ENCODE results near the gene SEMA3D.

Gene SEMA3D

DNA sequence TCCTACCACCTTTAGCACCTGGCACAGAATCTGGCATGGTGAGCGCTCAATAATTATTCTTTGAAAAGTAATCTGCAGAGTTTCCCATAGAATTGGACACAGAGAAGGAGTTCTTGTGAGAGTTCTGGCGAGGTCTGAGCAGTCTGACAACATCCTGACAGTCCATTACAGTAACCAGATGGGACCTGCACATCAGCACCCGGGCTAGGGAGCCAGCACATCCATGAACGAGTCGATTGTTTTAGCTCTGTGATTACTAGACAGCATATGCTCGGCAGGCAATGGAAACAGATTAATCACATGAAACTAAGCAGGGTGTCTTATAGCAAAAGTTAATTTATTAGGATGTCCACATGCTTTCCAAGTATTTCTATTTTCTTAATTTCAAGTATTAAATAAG lies 96.7 kb downstream of the SEMA3D start:
- TF ChIP-seq, protein P1, sequence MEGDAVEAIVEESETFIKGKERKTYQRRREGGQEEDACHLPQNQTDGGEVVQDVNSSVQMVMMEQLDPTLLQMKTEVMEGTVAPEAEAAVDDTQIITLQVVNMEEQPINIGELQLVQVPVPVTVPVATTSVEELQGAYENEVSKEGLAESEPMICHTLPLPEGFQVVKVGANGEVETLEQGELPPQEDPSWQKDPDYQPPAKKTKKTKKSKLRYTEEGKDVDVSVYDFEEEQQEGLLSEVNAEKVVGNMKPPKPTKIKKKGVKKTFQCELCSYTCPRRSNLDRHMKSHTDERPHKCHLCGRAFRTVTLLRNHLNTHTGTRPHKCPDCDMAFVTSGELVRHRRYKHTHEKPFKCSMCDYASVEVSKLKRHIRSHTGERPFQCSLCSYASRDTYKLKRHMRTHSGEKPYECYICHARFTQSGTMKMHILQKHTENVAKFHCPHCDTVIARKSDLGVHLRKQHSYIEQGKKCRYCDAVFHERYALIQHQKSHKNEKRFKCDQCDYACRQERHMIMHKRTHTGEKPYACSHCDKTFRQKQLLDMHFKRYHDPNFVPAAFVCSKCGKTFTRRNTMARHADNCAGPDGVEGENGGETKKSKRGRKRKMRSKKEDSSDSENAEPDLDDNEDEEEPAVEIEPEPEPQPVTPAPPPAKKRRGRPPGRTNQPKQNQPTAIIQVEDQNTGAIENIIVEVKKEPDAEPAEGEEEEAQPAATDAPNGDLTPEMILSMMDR (conservative IDR thresholded peaks at IDR 0.05; ENCODE audit: control insufficient read depth, insufficient read depth, low read depth, low read length), result no peak
- H3K4me3 ChIP-seq (ENCODE audit: control insufficient read depth, low read depth, low read length), result no peak overlapping the region
- DNase-seq (ENCODE audit: low read depth), result no peak

DNA sequence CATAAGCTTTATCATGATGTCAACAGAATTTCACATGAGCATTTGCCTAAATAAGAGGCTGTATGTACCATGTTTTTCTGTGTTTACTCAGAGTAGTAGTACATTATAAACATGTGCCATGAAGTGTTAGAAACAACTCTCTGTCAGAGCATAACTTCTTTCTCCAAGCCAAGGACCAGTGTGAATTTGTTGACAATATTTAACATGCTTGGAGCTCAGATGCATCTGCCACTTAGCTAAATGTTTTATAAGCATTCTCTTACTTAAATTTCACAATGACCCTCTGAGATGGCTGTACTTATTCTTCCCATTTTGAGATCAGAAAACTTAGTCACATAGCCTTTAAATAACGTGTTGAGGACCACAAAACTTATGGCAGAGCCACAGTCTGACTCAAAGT lies 105.0 kb downstream of the SEMA3D start:
- no peak for DNase-seq (ENCODE audit: low read depth)
- H3K4me3 ChIP-seq (ENCODE audit: control insufficient read depth, low read depth, low read length), result no peak overlapping the region
- TF ChIP-seq, protein P1 (conservative IDR thresholded peaks at IDR 0.05; ENCODE audit: control insufficient read depth, insufficient read depth, low read depth, low read length), result no peak

DNA sequence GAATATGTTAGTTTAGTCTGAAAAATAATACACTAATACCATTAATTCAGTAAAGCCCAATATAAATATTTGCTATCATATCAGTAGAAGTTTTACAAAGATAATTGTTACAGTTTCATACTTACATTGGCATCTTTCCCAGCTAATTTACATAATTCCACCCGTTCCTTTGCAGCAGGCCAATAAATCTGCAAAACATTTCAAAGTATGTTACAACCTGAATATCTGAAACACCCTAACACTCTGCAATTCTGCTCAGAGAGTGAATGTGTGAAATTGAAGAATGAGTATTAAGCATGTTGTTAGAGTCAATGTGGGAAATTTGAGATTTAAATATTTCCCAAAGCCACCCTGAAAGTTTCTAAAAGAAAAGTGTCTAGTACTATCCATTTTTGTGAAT lies 105.5 kb downstream of the SEMA3D start:
- TF ChIP-seq, protein P1 (conservative IDR thresholded peaks at IDR 0.05; ENCODE audit: control insufficient read depth, insufficient read depth, low read depth, low read length), result no peak
- no peak for DNase-seq (ENCODE audit: low read depth)
- H3K4me3 ChIP-seq (ENCODE audit: control insufficient read depth, low read depth, low read length), result no peak overlapping the region

DNA sequence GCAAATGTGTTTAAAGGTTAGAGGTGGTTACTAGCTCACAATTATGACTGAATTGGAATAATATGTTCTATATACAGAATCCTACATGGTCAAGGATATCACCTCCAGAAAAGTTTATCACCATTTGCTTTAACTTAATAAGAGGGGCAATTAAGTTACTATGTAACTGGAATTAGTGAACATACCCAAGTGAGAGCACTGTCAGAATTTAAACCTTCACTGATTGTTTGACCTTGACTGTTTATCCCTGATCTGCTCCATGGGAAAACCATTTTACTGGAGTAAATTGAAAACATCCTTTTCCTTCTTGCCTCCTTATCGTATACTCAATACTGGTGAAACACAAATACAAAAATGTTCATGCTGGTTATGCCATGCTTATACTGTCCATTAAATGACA lies 107.4 kb downstream of the SEMA3D start:
- no peak for DNase-seq (ENCODE audit: low read depth)
- H3K4me3 ChIP-seq (ENCODE audit: control insufficient read depth, low read depth, low read length), result no peak overlapping the region
- TF ChIP-seq, protein P1 (conservative IDR thresholded peaks at IDR 0.05; ENCODE audit: control insufficient read depth, insufficient read depth, low read depth, low read length), result no peak

DNA sequence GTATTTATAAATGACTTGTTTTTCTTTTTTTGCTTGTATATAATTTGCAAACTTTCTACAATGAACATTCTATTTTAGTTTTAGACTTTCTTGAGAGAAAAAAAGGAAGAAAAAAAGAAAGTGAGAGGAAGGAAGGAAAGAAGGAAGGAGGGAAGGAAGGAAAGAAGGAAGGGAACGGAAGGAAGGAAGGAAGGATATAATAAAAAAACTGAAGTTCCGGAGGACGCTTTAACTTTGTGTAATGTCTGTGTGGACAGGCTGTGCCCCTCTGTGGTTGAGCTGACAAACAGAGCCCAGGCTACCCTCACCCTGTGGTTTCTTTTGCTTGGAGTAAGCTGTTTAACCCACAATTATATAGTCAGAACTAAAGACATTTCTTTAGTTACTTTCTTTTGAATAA lies 108.7 kb downstream of the SEMA3D start:
- no peak for DNase-seq (ENCODE audit: low read depth)
- TF ChIP-seq, protein P1 (conservative IDR thresholded peaks at IDR 0.05; ENCODE audit: control insufficient read depth, insufficient read depth, low read depth, low read length), result no peak
- H3K4me3 ChIP-seq (ENCODE audit: control insufficient read depth, low read depth, low read length), result no peak overlapping the region

DNA sequence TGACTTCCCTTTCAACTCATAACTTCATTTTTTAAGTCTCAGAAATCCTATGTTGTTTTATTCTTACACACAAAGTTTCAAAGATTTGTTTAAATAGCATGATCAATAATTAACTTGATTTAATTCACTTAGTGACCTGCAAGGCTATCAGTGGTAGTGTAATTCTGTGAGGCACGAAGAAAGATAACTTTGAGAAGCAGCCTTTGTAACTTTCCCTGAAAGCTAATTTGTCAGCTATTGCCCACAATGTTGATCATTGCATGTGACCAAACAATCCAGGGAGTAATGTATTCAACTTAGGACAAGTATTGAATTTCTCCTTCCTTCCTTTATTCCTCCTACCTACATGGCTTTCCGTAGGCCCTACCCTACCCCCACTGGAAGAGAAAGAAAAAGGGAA lies 111.0 kb downstream of the SEMA3D start:
- TF ChIP-seq, protein P1 (conservative IDR thresholded peaks at IDR 0.05; ENCODE audit: control insufficient read depth, insufficient read depth, low read depth, low read length), result no peak
- DNase-seq (ENCODE audit: low read depth), result no peak
- H3K4me3 ChIP-seq (ENCODE audit: control insufficient read depth, low read depth, low read length), result no peak overlapping the region

DNA sequence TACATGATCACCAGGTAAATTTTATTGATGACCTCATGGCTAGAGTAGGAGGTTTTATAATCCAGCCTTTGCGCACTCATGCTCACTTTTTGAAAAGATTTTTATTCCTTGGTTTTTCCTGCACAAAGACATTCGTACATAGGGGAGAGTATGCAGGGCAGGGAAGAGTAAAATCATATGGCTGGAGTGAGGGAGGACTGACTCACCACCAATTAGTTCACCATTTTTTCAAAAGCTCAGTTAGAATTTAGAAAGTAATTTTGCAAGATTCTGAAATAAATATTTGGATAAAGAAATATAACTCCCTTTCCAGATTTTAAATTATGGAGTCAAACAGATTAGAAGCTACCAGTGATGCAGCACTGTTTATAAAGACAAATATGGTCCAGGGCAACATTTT lies 111.9 kb downstream of the SEMA3D start:
- peak; percentile 23 for DNase-seq (ENCODE audit: low read depth)

More for the DNA sequence above, 111.9 kb downstream of the SEMA3D start:
- TF ChIP-seq, protein P1 (conservative IDR thresholded peaks at IDR 0.05; ENCODE audit: control insufficient read depth, insufficient read depth, low read depth, low read length), result no peak
- H3K4me3 ChIP-seq (ENCODE audit: control insufficient read depth, low read depth, low read length), result no peak overlapping the region

Measured in fibroblast of mammary gland (primary cell).